ENCODE results near the gene PMM1.

Gene PMM1

GRCh38 chr22:41567512-41567768 lies 22.2 kb downstream of the PMM1 start:
- no peak for DNase-seq (ENCODE audit: extremely low spot score)
- TF ChIP-seq CTCF (IDR thresholded peaks at IDR 0.05; ENCODE audit: control extremely low read depth, extremely low read depth, low read depth, missing control alignments) = no peak
- POLR2A ChIA-PET = interaction anchor here (0.6 kb wide), 1 partner anchor 588 kb away, joined by 3 read pairs; no protein-coding TSS in a partner anchor
- CTCF ChIA-PET = interaction anchor here (1.0 to 2.6 kb wide), 4 partner anchors 10 to 30 kb away, joined by 3 to 10 read pairs (median 4); no protein-coding TSS in a partner anchor

GRCh38 chr22:41565403-41566054 lies 24.1 kb downstream of the PMM1 start:
- no peak for DNase-seq (ENCODE audit: extremely low spot score)
- CTCF ChIA-PET = interaction anchor here (1.3 kb wide), 1 partner anchor 16 kb away, joined by 4 read pairs; no protein-coding TSS in a partner anchor
- POLR2A ChIA-PET = no interaction called here
- TF ChIP-seq CTCF (IDR thresholded peaks at IDR 0.05; ENCODE audit: control extremely low read depth, extremely low read depth, low read depth, missing control alignments) = no peak

- no peak for DNase-seq (ENCODE audit: extremely low spot score)
- POLR2A ChIA-PET = no interaction called here
- TF ChIP-seq CTCF (IDR thresholded peaks at IDR 0.05; ENCODE audit: control extremely low read depth, extremely low read depth, low read depth, missing control alignments) = no peak
- CTCF ChIA-PET = no interaction called here
Measured at GRCh38 chr22:41564563-41564962, 25.1 kb downstream of the PMM1 start.

GRCh38 chr22:41563051-41563711 lies 26.5 kb downstream of the PMM1 start:
- no peak for TF ChIP-seq CTCF (IDR thresholded peaks at IDR 0.05; ENCODE audit: control extremely low read depth, extremely low read depth, low read depth, missing control alignments)
- DNase-seq (ENCODE audit: extremely low spot score) = no peak
- ChIA-PET POLR2A (no interaction called here), CTCF (interaction anchor here (1.3 to 1.4 kb wide), 2 partner anchors 10 to 11 kb away, joined by 3 read pairs; no protein-coding TSS in a partner anchor)

GRCh38 chr22:41562461-41562860 lies 27.2 kb downstream of the PMM1 start:
- ChIA-PET CTCF (interaction anchor here (1.3 to 1.4 kb wide), 2 partner anchors 11 kb away, joined by 3 read pairs; no protein-coding TSS in a partner anchor), POLR2A (no interaction called here)
- no peak for DNase-seq (ENCODE audit: extremely low spot score)
- TF ChIP-seq CTCF (IDR thresholded peaks at IDR 0.05; ENCODE audit: control extremely low read depth, extremely low read depth, low read depth, missing control alignments) = no peak

GRCh38 chr22:41561788-41562187 lies 27.9 kb downstream of the PMM1 start:
- ChIA-PET POLR2A (no interaction called here), CTCF (interaction anchor here (1.4 kb wide), 1 partner anchor 10 kb away, joined by 3 read pairs; no protein-coding TSS in a partner anchor)
- no peak for DNase-seq (ENCODE audit: extremely low spot score)
- no peak for TF ChIP-seq CTCF (IDR thresholded peaks at IDR 0.05; ENCODE audit: control extremely low read depth, extremely low read depth, low read depth, missing control alignments)

All from GM10248 (cell line).